Stimulated activated CD8-positive, alpha-beta memory T cell treated with anti-CD3 and anti-CD28 coated beads, Interleukin-12 subunit alpha, Interleukin-12 subunit beta, amount 100 ng/mL, for 24 hours (primary cell): Measurements from ENCODE around the gene PRDX6.
"Not testable (repeated sequence)": the region's sequence is repeated elsewhere in the genome, so short reads cannot be mapped to it uniquely, and the experiment has no call there.

ENCODE experiments used
- DNase-seq: peaks from one replicate; pipeline ENCODE4 v3.0.0-alpha.2; 2020; ENCODE audit errors: extremely low read depth

PRDX6 gene, protein sequence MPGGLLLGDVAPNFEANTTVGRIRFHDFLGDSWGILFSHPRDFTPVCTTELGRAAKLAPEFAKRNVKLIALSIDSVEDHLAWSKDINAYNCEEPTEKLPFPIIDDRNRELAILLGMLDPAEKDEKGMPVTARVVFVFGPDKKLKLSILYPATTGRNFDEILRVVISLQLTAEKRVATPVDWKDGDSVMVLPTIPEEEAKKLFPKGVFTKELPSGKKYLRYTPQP

DNA sequence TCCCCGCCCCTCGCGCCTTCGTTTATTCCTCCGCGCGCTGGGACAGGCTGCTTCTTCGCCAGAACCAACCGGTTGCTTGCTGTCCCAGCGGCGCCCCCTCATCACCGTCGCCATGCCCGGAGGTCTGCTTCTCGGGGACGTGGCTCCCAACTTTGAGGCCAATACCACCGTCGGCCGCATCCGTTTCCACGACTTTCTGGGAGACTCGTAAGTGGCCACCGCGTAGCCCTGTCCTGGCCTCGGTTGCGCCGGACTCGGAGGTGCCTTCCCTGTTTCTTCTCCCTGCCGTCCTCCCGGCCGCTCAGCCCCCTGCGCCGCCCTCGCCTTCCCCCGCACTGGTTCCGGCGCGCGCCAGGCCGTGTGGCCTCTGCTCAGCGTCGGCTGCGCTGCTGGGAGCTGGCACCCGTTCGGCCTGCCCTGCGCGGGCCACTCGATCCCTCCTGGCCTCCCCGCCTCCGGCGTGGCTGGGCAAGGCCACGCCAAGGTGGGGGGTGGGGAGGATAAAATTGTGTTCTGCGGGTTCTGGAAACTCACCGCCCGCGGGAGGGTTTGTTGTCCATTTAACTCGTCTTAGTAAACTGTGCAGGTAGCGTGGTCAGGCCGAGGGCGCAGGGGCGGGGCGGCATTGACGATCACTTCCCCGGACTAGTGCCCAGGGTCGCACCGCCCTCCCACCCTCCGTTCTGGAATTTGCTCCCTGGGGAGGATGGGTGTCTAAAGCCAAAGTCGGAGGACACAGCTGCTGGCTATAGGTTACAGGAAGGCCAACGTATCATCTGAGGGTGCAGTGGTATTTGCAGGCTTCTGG is at the start of gene PRDX6:
Gene PRDX6, plus strand, starts transcription at position 50 of the 808 bp plus-strand sequence. Its CDS starts 63 bp downstream, at position 113.
- no peak for DNase-seq

DNA sequence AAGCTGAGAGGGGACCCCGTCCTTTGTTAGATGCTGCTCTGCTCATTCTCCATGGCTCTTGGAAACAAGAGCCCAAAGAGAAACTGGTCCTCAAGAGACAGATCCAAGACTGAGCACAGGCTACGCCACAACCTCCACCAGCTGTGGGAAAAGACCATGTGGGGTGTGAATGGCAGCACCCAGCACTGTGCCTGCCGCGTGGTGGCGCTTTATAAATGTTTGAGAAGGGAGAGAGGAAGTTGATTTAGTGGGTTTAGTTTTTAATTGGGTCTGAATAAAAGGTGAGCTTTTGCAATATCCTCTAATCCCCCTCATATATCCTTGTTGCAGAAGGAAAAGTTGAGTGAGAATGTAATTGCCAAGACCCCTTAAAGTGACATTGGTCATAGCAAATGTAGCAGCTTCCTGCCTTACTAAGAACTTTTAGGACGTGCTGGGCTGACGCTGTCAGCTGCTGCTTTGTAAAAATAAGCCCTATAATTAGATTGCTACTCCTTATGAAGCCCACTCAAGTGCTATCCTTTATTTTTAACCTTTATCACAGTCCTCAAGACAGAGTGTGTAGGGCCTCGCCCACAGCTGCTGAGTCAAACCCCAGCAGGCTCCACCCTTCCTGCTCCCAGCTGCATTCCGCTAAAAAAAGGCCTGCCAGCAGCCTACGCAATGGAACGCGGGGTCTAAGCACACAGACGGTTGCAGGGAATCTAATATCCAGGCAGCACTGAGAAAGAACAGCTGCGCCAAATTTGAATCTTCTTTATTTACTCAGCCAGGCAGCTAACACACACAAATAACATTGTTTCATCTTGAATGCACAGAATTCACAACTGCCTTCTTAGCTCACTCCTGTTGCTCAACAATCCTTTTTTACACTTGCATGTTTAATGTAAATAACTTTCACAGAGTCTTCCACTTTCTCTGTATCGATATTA is 47.4 kb upstream of the PRDX6 start:
- DNase-seq: no peak

DNA sequence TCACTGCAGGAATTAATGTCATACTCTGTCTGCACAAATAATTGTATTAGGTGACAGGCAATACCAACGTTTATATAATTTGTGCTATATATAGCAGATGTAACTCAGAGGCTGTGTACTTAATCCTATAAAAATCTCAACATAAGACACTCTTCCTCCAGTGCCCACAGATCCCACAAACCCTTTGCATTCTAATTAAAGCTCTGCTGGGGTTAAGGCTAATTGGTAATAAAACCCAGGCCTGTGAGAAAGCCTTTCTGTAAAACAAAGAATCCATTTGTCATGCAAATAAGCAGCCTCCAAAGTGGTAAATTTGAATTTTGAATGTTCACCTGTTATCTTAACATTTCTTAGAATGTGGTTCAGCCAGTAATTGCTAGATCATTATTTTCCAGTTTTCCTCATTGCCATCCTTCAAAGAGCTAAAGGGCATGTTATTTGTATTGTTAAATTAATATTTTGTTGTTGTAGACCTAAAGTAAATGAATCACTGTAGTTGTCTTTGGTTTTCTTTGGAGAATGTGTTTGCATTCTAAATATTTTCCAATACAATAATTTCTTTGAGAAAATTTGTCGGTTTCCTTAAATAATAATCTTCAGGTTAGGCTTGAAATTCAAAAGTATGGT is 46.3 kb upstream of the PRDX6 start:
- no peak for DNase-seq

DNA sequence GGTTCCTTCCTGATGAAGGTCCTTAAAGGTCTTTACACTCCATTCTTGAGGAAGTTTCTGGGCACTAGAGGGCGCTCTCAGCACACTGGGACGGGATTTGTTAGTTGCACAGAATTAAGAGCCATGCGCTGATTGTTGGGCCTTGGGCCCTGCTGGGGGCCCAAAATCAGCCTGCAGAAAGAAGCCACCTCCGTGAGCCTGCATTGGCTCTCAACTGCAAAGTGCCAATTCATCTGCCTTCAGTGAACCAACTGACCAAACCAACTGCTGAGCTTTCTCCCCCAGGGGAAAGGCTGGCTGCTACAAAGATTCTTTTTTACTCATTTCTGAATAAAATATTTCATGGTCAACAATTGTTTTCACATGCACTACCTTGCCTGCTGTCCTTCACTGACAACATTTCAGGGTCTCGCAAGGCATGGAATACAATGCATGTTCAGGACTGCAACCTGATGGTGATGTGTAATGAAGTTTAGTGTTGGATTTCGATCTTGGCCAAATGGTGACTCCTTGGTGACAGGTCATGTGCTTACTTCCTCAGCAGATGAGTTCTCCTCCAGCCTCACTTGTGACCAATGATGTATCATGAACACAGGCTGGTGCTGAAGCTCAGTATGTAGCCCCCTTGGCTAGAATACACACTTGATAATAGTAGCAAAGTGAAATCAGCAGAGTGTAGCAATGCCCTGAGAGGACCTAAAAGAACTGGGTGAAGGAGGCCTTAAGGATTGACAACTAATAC is 45.7 kb upstream of the PRDX6 start:
- peak; percentile 70 for DNase-seq

DNA sequence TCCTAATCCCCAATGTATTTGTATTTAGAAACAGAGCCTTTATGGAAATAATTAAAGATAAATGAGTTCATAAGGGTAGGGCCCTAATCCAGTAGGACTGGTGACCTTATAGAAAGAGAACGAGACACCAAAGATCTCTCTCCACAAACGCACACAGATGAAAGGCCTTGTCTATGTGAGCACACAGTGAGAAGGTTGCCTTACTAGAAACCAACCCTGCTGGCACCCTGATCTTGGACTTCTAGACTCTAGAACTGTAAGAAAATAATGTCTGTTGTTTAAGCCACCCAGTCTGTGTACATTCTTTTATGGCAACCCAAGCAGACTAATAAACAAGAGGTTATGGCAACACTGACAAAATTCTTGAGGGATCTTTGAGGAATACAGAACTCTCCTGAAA is 44.8 kb upstream of the PRDX6 start:
- no peak for DNase-seq

DNA sequence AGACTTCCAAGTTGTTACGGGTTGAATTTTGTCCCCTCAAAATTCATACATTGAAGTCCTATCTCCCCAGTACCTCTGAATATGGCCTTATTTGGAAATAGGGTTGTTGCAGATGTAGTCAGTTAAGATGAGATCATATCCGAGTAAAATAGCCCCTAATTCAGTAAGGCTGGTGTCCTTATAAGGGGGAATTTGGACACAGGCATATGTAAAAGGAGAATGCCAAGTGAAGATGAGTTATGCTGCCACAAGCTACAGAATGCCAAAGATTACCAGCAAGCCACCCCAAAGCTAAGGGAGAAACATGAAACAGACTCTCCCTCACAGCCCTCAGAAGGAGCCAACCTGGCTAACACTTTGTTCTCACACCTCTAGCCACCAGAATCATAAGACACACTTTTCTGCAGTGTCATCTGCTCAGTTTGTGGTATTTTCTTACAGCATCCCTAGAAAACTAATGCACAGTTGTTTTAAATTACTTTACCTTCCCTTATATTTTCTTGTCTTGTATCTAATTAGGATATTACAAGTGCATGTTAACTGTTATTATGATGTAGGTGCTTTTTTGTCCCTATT is 43.3 kb upstream of the PRDX6 start:
- DNase-seq: no peak

DNA sequence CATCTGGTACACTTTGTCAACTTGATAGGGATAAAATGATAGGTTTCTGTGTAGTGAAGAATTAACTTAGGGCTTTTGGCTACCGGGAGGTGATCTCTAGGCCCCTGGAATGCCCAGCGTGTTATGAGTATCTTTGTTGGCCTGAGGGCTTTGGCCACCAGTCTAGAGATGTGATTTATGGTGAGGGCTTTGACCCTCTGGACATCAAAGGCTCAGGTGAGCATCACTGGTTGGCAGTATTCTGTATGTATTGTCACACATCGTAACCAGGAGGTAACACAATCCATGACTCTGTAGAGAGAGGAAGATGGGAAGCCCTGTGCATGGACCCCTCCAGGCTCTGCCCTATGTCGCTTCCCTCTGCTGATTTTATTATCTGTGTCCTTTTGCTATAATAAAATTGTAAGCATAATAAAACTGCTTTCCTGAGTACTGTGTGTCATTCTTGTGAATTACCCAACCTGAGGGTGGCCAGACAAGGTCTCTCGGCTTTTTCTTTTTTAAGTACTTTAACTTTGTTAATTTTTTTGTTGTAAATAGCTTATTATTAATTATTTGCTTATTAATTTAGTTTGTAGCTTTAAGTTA is 40.2 kb upstream of the PRDX6 start:
- no peak for DNase-seq

DNA sequence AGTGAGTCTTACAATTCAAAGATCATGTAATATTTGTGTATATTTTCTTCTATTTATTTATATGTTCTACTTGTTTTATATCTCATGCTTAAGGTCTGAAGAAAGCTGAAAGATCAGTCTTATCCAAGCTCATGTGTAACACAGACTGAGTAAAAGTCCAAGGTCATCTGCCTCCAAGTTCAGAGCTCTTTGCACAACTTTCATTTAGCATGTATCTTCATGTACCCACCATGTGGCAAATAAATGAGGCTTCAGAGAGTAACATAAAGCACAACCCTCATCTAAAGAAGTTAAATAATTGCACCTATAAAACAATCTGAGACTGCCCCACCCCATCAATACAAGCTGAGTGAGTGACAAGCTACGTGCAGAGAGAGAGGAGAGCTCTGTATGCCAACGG is 38.5 kb upstream of the PRDX6 start:
- DNase-seq: no peak

DNA sequence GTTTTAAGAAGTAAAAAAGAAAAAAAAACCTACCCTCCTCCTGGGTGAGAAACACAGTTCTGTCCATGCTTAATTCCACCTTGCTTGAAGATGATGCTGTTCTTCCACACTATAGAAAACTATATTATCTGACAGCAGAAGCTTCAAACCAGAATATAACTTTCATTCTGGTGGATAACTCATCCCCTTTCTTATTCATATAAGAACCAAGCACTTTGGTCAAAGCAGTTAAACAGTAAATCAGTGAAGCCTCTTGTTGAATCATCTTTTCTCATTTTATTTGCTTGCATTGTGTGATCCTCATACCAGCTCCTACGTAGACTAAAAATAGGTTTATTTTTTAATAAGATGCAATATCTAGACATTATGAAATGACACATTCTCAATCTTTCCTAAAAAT is 36.7 kb upstream of the PRDX6 start:
- DNase-seq: no peak

DNA sequence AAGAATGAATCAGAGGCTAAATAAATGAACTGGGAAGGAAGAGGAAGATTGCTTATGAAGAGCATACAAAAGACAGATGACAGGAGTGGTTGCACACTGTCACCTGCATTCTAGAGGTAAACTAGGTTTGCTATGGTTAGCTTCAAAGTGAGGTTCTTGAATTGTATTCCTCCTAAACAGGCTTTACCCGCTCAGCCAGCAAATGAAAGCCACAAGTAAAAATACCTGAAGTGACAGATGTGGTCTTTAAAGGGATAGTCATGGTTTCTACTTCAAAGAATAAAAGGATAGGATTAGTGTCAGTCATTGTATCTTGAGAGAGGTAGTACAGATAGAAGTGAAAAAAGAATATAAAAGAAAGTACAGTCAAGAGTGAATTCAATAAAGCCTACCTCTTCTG is 32.4 kb upstream of the PRDX6 start:
- DNase-seq: no peak

DNA sequence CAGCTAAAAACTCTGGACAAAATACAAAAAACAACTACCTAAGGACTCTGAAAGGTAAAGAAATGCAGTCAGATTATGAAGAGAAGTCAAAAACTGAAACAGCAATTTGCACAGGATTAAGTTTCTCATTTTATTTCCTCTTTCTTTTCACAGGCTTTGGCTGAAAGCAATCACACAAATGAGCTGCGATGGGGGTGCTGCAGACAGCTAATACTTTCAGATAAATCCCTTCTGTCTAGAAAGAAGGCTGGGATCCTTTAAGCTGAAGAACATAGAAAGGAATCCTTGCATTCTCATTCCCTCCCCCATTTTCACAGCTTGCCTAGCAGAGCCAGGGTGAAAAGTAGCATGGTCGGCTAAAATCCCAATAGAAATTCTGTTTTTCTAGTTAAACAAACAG is 32.0 kb upstream of the PRDX6 start:
- DNase-seq: no peak

DNA sequence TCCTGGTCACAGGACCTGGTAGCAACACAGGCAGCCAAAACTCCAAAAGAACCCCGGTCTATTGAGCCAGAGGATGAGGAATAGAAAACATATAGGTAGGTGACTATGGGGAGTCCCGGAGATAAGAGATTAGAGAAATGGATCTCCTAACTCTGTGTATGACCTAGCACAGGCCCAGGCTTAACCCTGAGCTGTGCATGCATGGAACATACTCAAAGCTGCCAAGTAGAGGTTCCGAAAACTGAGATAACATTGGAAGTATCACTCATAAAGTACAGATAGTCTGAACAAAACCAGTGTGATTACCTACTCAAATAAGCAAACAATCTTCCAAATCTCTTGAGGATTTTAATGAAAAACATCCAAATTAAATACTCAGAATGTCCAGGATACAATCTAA is 31.5 kb upstream of the PRDX6 start:
- no peak for DNase-seq

DNA sequence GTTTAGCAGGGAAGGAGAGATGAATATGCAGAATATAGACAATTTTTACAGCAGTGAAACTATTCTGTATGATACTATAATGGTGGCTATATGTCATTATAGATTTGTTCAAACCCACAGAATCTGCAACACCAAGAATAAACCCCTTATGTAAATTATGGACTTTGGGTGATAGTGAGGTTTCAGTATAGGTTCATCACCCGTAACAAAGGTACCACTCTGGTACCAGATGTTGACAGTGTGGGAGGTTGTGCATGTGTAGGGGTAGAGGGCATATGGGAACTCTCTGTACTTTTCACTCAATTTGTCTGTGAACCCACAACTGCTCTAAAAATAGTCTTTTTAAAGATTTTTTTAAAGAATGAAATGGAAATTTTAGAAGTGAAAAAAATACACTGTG is 29.9 kb upstream of the PRDX6 start:
- no peak for DNase-seq

DNA sequence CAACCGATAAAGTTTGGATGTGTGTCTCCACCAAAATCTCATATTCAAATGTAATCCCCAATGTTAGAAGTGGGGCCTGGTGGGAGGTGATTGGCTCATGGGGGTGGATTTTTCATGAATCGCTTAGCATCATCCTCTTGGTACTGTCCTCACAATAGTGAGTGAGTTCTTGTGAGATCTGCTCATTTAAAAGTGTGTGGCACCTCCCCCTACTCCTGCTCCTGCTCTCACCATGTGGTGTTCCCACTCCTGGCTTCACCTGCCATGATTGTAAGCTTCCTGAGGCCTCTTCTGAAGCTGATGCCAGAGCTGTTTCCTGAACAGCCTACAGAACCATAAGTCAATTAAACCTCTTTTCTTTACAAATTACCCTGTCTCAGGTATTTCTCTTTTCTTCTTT is 28.2 kb upstream of the PRDX6 start:
- no peak for DNase-seq

DNA sequence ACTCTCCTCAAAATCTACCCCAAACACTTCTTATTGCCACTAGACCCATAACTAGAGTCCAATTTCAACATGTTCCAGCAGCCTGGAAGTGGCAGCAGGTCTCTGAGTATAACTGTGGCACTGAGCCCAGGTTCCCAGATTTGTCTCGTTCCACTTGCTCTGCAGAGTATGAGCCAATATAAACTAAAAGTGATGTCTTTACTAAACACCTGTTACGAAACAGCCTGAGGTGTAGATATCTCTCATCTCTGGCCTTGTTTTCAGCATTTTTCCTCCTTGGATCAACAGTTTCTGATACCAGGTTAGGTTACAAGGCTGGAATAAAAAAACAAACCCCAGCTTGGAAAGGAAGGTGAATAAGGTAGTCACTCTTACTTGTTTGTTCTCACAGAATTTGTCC is 25.2 kb upstream of the PRDX6 start:
- no peak for DNase-seq

DNA sequence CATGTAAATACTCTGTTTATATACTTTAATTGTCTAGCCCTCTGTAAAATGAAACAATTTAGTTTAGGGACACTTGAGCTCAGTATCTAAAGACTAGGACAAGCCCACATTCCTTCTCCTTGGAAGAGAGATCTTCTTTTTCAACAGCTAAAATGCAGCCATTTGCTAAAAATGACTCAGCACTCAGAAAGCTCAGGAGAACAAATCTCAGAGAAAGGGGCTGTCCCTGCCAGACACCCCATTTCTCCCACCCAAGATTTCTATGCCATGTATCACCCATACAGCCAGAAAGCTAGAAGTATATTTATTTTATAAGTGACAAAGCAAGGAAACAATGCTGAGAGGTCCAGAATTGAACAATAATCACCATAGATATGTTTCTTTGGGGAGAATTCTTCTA is 23.2 kb upstream of the PRDX6 start:
- DNase-seq: no peak

DNA sequence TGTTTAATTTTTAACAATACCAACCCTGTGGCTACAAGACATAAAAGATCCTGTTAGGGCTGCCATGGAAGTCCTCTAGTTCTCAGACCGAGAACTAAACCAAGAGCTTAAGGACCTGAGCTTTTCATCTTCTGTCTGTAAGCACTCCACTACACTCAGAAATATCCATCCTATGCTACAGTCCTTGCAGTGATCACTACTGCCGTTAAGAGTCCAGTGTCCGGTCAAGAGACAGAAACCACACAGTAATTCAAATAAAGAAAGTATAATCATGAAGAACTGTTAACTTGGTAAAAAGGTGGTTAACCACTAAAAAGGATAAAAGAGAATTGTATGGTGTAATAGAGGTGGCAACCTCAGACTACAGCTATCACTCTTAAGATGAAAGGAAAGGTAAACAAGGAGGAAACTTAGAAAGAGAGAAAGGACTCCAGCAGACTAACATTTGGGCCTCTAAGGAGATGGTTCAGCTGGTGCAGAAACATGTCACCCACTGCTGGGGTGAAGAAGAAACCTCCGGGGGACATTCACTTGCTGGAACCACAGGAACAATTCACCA is 22.1 kb upstream of the PRDX6 start:
- no peak for DNase-seq

DNA sequence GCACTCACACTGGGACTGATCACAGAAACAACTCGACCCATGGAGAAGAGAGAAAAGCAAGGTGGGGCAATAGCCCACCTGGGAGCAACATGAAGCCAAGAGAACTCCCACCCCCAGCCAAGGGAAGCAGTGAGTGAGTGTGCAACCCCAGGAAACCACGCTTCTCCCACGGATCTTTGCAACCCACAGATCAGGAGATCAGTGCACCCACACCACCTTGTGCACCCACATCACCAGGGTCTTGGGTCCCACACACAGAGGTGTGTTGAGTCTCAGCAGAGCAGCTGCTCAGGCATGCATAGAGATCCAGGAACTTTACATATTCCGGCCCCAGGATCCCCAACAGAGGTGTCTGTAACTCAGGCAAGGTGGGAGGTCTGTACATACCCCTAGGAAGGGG is 17.2 kb upstream of the PRDX6 start:
- no peak for DNase-seq

DNA sequence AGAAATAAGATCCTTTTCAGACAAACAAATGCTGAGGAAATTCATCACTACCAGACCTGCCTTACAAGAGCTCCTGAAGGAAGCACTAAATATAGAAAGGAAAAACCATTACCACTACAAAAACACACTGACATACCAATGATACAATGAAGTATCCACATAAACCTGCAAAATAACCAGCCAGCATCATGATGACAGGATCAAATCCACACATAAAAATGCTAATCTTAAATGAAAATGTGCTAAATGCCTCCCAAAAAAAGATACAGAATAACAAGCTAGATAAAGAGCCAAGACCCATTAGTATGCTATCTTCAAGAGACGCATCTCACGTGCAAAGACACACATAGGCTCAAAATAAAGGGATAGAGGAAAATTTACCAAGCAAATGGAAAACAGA is 14.5 kb upstream of the PRDX6 start:
- DNase-seq: not testable (repeated sequence)

DNA sequence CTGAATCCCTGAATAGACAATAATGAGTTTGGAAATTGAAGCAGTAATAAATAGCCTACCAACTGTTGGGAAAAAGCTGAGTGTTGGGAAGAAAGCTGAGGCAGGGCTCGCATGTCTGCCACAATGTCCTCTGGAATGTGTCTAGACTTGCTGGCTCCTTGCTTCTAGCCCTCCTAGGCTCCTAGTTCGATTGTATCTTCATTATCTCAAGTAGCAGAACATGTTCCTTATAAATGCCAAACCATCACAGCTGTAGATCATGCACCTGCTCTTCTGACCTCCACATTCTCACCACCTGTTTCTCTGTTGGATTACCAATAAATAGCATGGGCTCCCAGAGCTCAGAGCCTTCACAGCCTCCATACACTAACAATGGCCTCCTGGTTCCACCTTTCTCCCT is 12.9 kb upstream of the PRDX6 start:
- not testable (repeated sequence) for DNase-seq
